H1 (cell line): ENCODE measurements around the gene GPD1. TPM values are rescaled to one million over a fixed set of nuclear protein-coding genes. Genes with fewer than 3 reads are reported as not detected.

Experiments used
- CTCF ChIA-PET: fragments of 300-600 bp; sonication (Branson Sonifier 250); formaldehyde crosslinking; loops from one replicate; lab custom pipeline; 2021; ENCODE audit not compliant: partially characterized antibody; lab: Charles Lee
- POLR2A ChIA-PET: fragments of 300-600 bp; sonication (Branson Sonifier 250); formaldehyde crosslinking; loops from one replicate; lab custom pipeline; 2021; ENCODE audit warnings: inconsistent platforms; ENCODE audit not compliant: partially characterized antibody; lab: Charles Lee
- DNase-seq, 2 experiments: peaks; one replicate each; pipeline versions ENCODE4 v3.0.0 to v3.0.0-alpha.2; 2010 to 2022; ENCODE audit warnings: low spot score in 2 of 2, low read depth in 1 of 2, mixed read lengths in 1 of 2
- FAIRE-seq: peaks from 2 replicates; lab custom pipeline; 2011; peaks lifted over from hg19 to GRCh38; lab: Jason Lieb, UNC
- H2AFZ ChIP-seq: 2 replicates; pipeline ENCODE4 v1.8.1; 2012; ENCODE audit warnings: low read length, inconsistent platforms
- H2AK5ac ChIP-seq: 2 replicates; pipeline ENCODE4 v1.6.1; 2013; ENCODE audit warnings: low read depth, low read length
- H2BK120ac ChIP-seq: replicated peaks from 2 replicates; pipeline ENCODE3; 2013; ENCODE audit warnings: low read depth, low read length, inconsistent platforms
- H2BK12ac ChIP-seq: 2 replicates; pipeline ENCODE4 v1.6.1; 2013; ENCODE audit warnings: low read depth, low read length
- H2BK15ac ChIP-seq: 2 replicates; pipeline ENCODE4 v1.6.1; 2013; ENCODE audit warnings: low read length
- H2BK20ac ChIP-seq: 2 replicates; pipeline ENCODE4 v1.6.1; 2013; ENCODE audit warnings: low read length
- H2BK5ac ChIP-seq: 2 replicates; pipeline ENCODE4 v1.6.1; 2013; ENCODE audit warnings: low read depth, low read length
- H3K14ac ChIP-seq: 2 replicates; pipeline ENCODE4 v1.6.1; 2013; ENCODE audit warnings: inconsistent platforms; ENCODE audit not compliant: insufficient read length
- H3K18ac ChIP-seq: 2 replicates; pipeline ENCODE4 v1.6.1; 2013; ENCODE audit warnings: low read length; ENCODE audit errors: extremely low read depth
- H3K23ac ChIP-seq: 2 replicates; pipeline ENCODE4 v1.6.1; 2013; ENCODE audit warnings: inconsistent platforms; ENCODE audit not compliant: insufficient read length
- H3K23me2 ChIP-seq: 2 replicates; pipeline ENCODE4 v1.6.1; 2013; ENCODE audit warnings: low read depth, low read length
- H3K27ac ChIP-seq: 2 replicates; pipeline ENCODE4 v1.6.1; 2011; ENCODE audit warnings: low read depth, low read length, inconsistent platforms
- H3K27me3 ChIP-seq, 4 experiments: replicated peaks in 1 of 4; 1 replicate in 1 of 4; 2 replicates in 3 of 4; pipeline versions ENCODE4 v1.6.1 to v1.8.1; 2011 to 2013; ENCODE audit warnings: low read length in 3 of 4, mild to moderate bottlenecking in 3 of 4, inconsistent platforms in 2 of 4, mixed read lengths in 2 of 4, moderate library complexity in 1 of 4; ENCODE audit not compliant: control insufficient read depth in 3 of 4, insufficient read depth in 3 of 4; ENCODE audit errors: extremely low read depth in 1 of 4
- H3K36me3 ChIP-seq, 4 experiments: 2 replicates each; pipeline versions ENCODE4 v1.6.1 to v1.8.1; 2011 to 2013; ENCODE audit warnings: mild to moderate bottlenecking in 4 of 4, low read length in 3 of 4, moderate library complexity in 2 of 4, control low read depth in 1 of 4, inconsistent platforms in 1 of 4; ENCODE audit not compliant: insufficient read depth in 4 of 4, control insufficient read depth in 2 of 4
- H3K4ac ChIP-seq: replicated peaks from 2 replicates; pipeline ENCODE3; 2013; ENCODE audit warnings: low read length, low read depth, mixed read lengths, inconsistent platforms; ENCODE audit not compliant: insufficient read length
- H3K4me1 ChIP-seq, 4 experiments: replicated peaks in 1 of 4; 1 replicate in 1 of 4; 2 replicates in 3 of 4; pipeline versions ENCODE4 v1.6.1 to v1.8.1; 2011 to 2013; ENCODE audit warnings: low read length in 3 of 4, inconsistent platforms in 2 of 4, mixed read lengths in 1 of 4; ENCODE audit not compliant: insufficient read depth in 4 of 4, control insufficient read depth in 3 of 4
- H3K4me2 ChIP-seq, 2 experiments: 2 replicates each; pipeline versions ENCODE4 v1.6.1 to v1.8.1; 2011 to 2013; ENCODE audit warnings: low read depth in 2 of 2, low read length in 2 of 2, control low read depth in 1 of 2, inconsistent platforms in 1 of 2, mild to moderate bottlenecking in 1 of 2; ENCODE audit not compliant: insufficient read depth in 1 of 2
- H3K4me3 ChIP-seq, 4 experiments: fragments of 200-600, 300-600 bp in 1 of 4; sonication (generic), shearing (Covaris generic), sonication (Bioruptor Twin) in 1 of 4; 2 replicates each; pipeline versions ENCODE4 v1.5.1 to v1.8.1; 2011 to 2016; ENCODE audit warnings: low read length in 4 of 4, low read depth in 3 of 4, control low read depth in 2 of 4, inconsistent platforms in 2 of 4, mild to moderate bottlenecking in 2 of 4, mixed read lengths in 1 of 4, moderate library complexity in 1 of 4; ENCODE audit not compliant: insufficient read depth in 2 of 4; ENCODE audit errors: extremely low read depth in 1 of 4
- H3K56ac ChIP-seq: replicated peaks from 2 replicates; pipeline ENCODE3; 2013; ENCODE audit warnings: low read depth, mild to moderate bottlenecking, mixed read lengths, low read length, inconsistent platforms; ENCODE audit not compliant: insufficient read length
- H3K79me1 ChIP-seq: 2 replicates; pipeline ENCODE4 v1.6.1; 2013; ENCODE audit warnings: low read depth, low read length, control low read depth
- H3K79me2 ChIP-seq, 2 experiments: 2 replicates each; pipeline versions ENCODE4 v1.6.1 to v1.8.1; 2012 to 2013; ENCODE audit warnings: low read length in 2 of 2, mild to moderate bottlenecking in 2 of 2, inconsistent platforms in 1 of 2; ENCODE audit not compliant: insufficient read depth in 2 of 2, control insufficient read depth in 1 of 2
- H3K9ac ChIP-seq, 4 experiments: replicated peaks in 1 of 4; 1 replicate in 1 of 4; 2 replicates in 3 of 4; pipeline versions ENCODE4 v1.6.1 to v1.8.1; 2011 to 2013; ENCODE audit warnings: low read depth in 3 of 4, low read length in 3 of 4, control low read depth in 2 of 4, mild to moderate bottlenecking in 2 of 4, moderate library complexity in 2 of 4, inconsistent platforms in 1 of 4; ENCODE audit errors: extremely low read depth in 1 of 4
- H3K9me3 ChIP-seq, 2 experiments: 2 replicates each; pipeline versions ENCODE4 v1.6.1 to v1.8.1; 2012 to 2013; ENCODE audit warnings: mild to moderate bottlenecking in 2 of 2, moderate library complexity in 2 of 2, control low read depth in 1 of 2, inconsistent platforms in 1 of 2, low read depth in 1 of 2, low read length in 1 of 2, mixed read lengths in 1 of 2; ENCODE audit not compliant: insufficient read depth in 2 of 2
- H4K20me1 ChIP-seq, 2 experiments: replicated peaks in 1 of 2; 2 replicates each; pipeline versions ENCODE3 to v1.8.1; 2011 to 2013; ENCODE audit warnings: inconsistent platforms in 2 of 2, low read length in 2 of 2, mild to moderate bottlenecking in 1 of 2; ENCODE audit not compliant: insufficient read depth in 2 of 2, control insufficient read depth in 1 of 2
- H4K5ac ChIP-seq: 2 replicates; pipeline ENCODE4 v1.6.1; 2013; ENCODE audit warnings: low read length, low read depth, mixed read lengths, inconsistent platforms; ENCODE audit not compliant: insufficient read length
- H4K8ac ChIP-seq: 2 replicates; pipeline ENCODE4 v1.8.0; 2013; ENCODE audit warnings: mild to moderate bottlenecking, moderate library complexity, low read length, inconsistent platforms; ENCODE audit not compliant: insufficient read depth; ENCODE audit errors: extremely low read depth
- H4K91ac ChIP-seq: replicated peaks from 2 replicates; pipeline ENCODE3; 2013; ENCODE audit warnings: low read length, mixed read lengths, inconsistent platforms; ENCODE audit not compliant: insufficient read length
- CHD2 ChIP-seq: IDR thresholded peaks from 2 replicates; pipeline ENCODE4 v1.6.1; 2012; ENCODE audit warnings: low read length, improper control_type of control experiment
- KDM1A ChIP-seq: fragments of 200-600, 300-600 bp; sonication (generic); IDR thresholded peaks from 2 replicates; pipeline ENCODE4 v1.7.1; 2016; ENCODE audit warnings: mild to moderate bottlenecking, low read length, borderline replicate concordance
- POU5F1 ChIP-seq: IDR thresholded peaks from 2 replicates; pipeline ENCODE4 v1.6.1; 2011; ENCODE audit warnings: low read depth, mild to moderate bottlenecking, low read length, moderate library complexity
- RAD21 ChIP-seq, 2 experiments: IDR thresholded peaks in 1 of 2; conservative IDR thresholded peaks in 1 of 2; 2 replicates each; pipeline ENCODE4 v1.6.1; 2011; ENCODE audit warnings: low read depth in 2 of 2, low read length in 2 of 2, improper control_type of control experiment in 1 of 2, inconsistent platforms in 1 of 2, mild to moderate bottlenecking in 1 of 2, moderate library complexity in 1 of 2
- USF2 ChIP-seq: IDR thresholded peaks from 2 replicates; pipeline ENCODE4 v1.6.1; 2011; ENCODE audit warnings: low read length, improper control_type of control experiment
- WGBS, 2 experiments: shearing (Covaris generic) in 1 of 2; methylation state at CpG; one replicate each; pipeline versions ENCODE4 v1.1.6 to v1.1.7; 2013 to 2015; ENCODE audit warnings: low lambda C conversion rate in 2 of 2, mixed read lengths in 2 of 2, inconsistent platforms in 1 of 2, low coverage in 1 of 2, missing lambda C conversion rate in 1 of 2; ENCODE audit not compliant: insufficient replicate concordance in 2 of 2, insufficient coverage in 1 of 2, insufficient read length in 1 of 2; ENCODE audit errors: extremely low coverage in 1 of 2, missing lambda C conversion rate in 1 of 2; 5-methylcytosine and 5-hydroxymethylcytosine counted together
- polyA plus RNA-seq, 7 experiments: library from polyadenylated mRNA; depleted of rRNA in 3 of 7; stranded (reverse) in 5 of 7; unstranded in 2 of 7; fragments of >200 nt in 5 of 7; fragments of 200-250 nt in 2 of 7; gene quantifications; 1 replicate in 5 of 7; 2 replicates in 1 of 7; 4 replicates in 1 of 7; pipeline versions ENCODE4 v1.2.1 to v1.2.3, GENCODE V29; 2011 to 2013; ENCODE audit warnings: missing spikeins in 2 of 7, mixed read lengths in 2 of 7
- total RNA-seq: library from RNA; stranded (reverse); fragmentation: NEBNext Ultra II Directional; extraction: Animal tissue kit (Norgen Biotek cat#: 25700); gene quantifications from 2 replicates; pipeline ENCODE4 v1.2.1, GENCODE V29; 2021

Gene GPD1
- total and polyA plus RNA-seq, 2 of the 8 experiments (the other 6 are each of a cell fraction or from before 2014, with no cell fraction given): 0.45 to 0.74 TPM

GRCh38 chr12:50151047-50151687 lies 47.4 kb downstream of the GPD1 start:
- DNase-seq: no peak
- H3K36me3 ChIP-seq: no peaks in the 10 kb centered on the region
- no peak overlapping the region for H2BK15ac ChIP-seq
- H2BK12ac ChIP-seq: no peak overlapping the region
- no peak overlapping the region for H4K5ac ChIP-seq
- no peak overlapping the region for H3K18ac ChIP-seq
- H3K4me1 ChIP-seq: no peaks in the 10 kb centered on the region
- no peaks in the 10 kb centered on the region for H3K9me3 ChIP-seq
- no peak overlapping the region for H2BK20ac ChIP-seq
- no peak overlapping the region for H2AK5ac ChIP-seq
- CTCF ChIA-PET: interaction anchor here (0.8 to 0.9 kb wide), 2 partner anchors 9 to 11 kb away, joined by 3 to 4 read pairs; no protein-coding TSS in a partner anchor
- 80% methylated on average over 1 of the region's 1 CpG; no CpG with 5 or more reads in 1 of the 2 experiments for WGBS, 2 experiments
- no peak overlapping the region for H3K4me2 ChIP-seq
- H2AFZ ChIP-seq: no peak overlapping the region
- H3K23ac ChIP-seq: no peak overlapping the region
- no peak overlapping the region for H3K56ac ChIP-seq
- POLR2A ChIA-PET: interaction anchor here (0.5 to 1.7 kb wide), 4 partner anchors 9 to 64 kb away, joined by 3 to 6 read pairs (median 4); partner anchors contain the start of gene CERS5
- no peak overlapping the region for H2BK5ac ChIP-seq
- no peak overlapping the region for H3K9ac ChIP-seq
- H3K4ac ChIP-seq: no peak overlapping the region
- no peak overlapping the region for H4K8ac ChIP-seq
- H3K14ac ChIP-seq: no peak overlapping the region
- no peak overlapping the region for H2BK120ac ChIP-seq
- H3K23me2 ChIP-seq: no peaks in the 10 kb centered on the region
- FAIRE-seq: no peak
- no peak overlapping the region for H3K4me3 ChIP-seq
- no peak for TF ChIP-seq CHD2
- TF ChIP-seq POU5F1: no peak
- no peak for TF ChIP-seq RAD21 (IDR thresholded peaks at IDR 0.05 in 1 of 2, conservative IDR thresholded peaks at IDR 0.05 in 1 of 2; ENCODE audit: low read depth in 2 of 2, low read length in 2 of 2)
- no peak for TF ChIP-seq KDM1A
- no peak for TF ChIP-seq USF2
- no peaks in the 10 kb centered on the region; the same call in 1 of the 2 replicates for H3K79me1 ChIP-seq
- H4K91ac ChIP-seq: no peak overlapping the region
- no peaks in the 10 kb centered on the region for H3K27me3 ChIP-seq
- H4K20me1 ChIP-seq: peaks cover 0 to 2% of the 10 kb centered on the region in 2 experiments
- H3K79me2 ChIP-seq: peaks cover 0 to 39% of the 10 kb centered on the region in 2 experiments; a peak in 2 of 4 replicates
- no peak overlapping the region for H3K27ac ChIP-seq
